ENCODE data around the gene C17orf78.

Gene C17orf78

DNA sequence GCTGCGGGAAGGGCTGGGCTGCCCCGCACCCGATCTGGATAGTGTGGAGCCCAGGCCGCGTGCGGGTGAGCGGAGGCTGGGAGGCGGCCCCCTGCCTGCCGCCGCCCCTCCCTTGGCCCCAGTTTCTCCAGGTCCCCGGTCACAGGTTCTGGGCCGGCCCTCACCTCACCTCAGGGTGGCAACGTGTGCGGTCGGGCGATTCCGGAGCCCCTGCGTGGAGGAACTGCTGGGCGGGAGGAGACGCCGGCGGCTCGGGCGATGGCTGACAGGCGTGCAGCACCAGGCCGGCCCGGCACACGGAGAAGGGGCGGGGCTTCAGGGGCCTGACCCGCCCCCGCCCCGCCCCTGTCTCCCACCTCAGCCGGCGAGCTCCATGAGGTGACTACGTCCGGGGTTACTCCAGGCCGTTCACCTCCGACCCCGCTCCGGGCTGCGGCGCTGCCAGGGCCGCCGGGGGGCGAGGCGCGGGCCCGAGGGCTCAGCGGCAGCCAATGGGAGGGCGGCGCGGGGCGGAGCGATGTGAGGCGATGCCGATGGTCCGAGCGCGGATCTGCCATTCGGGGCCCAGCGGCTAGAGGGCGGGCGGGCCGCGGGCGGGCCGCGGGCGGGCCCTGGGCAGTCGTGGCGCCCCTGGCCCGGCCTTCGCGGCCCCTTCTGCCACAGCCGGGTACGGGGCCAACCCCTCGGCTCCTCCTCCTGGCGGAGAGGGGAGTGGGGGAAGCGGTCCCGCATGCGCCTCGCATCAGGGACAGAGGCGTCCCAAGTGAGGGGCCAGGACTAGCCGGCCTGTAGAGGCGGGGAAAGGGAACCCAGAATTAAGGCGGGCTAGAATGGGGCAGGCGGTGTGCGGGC, 16.7 kb upstream of the C17orf78 start (continued):
- TF ChIP-seq ZNF23 (tag by site-specific recombination; IDR thresholded peaks at IDR 0.05; ENCODE audit: borderline replicate concordance) (no peak), ZNF629 (tag by site-specific recombination; IDR thresholded peaks at IDR 0.05) (peak; percentile 24; the same call in 1 of the 2 replicates), ZNF473 (tag by site-specific recombination; IDR thresholded peaks at IDR 0.05) (no peak), ZNF221 (tag by site-specific recombination; IDR thresholded peaks at IDR 0.05; ENCODE audit: borderline replicate concordance) (no peak), ZNF792 (tag by site-specific recombination; IDR thresholded peaks at IDR 0.05) (no peak), ZNF843 (tag by site-specific recombination; IDR thresholded peaks at IDR 0.05) (no peak), ZNF610 (tag by site-specific recombination; IDR thresholded peaks at IDR 0.05; ENCODE audit: borderline replicate concordance) (0 out of 2 replicates have a peak, but pooled peaks have one; percentile 24), ZNF521 (tag by site-specific recombination; IDR thresholded peaks at IDR 0.05) (no peak), OVOL3 (tag by site-specific recombination; IDR thresholded peaks at IDR 0.05) (no peak), ZNF311 (tag by site-specific recombination; IDR thresholded peaks at IDR 0.05; ENCODE audit: borderline replicate concordance) (no peak), ZNF146 (tag by site-specific recombination; IDR thresholded peaks at IDR 0.05) (no peak), YY1 (tag by site-specific recombination; IDR thresholded peaks at IDR 0.05) (peak; percentile 45; the same call in 1 of the 2 replicates), ZNF398 (tag by site-specific recombination; IDR thresholded peaks at IDR 0.05) (no peak), ZNF324 (tag by site-specific recombination; IDR thresholded peaks at IDR 0.05) (peak; percentile 13; the same call in 1 of the 2 replicates), GLIS1 (tag by site-specific recombination; IDR thresholded peaks at IDR 0.05) (peak; percentile 97), ZNF560 (tag by site-specific recombination; IDR thresholded peaks at IDR 0.05; ENCODE audit: borderline replicate concordance) (no peak), ZNF837 (tag by site-specific recombination; IDR thresholded peaks at IDR 0.05) (0 out of 2 replicates have a peak, but pooled peaks have one; percentile 73), ZIC2 (tag by site-specific recombination; IDR thresholded peaks at IDR 0.05) (peak; percentile 82), CTCF (tag by site-specific recombination; IDR thresholded peaks at IDR 0.05) (no peak), ZNF785 (tag by site-specific recombination; IDR thresholded peaks at IDR 0.05) (no peak; the same call in 1 of the 2 replicates), ZNF335 (tag by site-specific recombination; conservative IDR thresholded peaks at IDR 0.05) (peak; percentile 56), ZSCAN4 (tag by site-specific recombination; IDR thresholded peaks at IDR 0.05) (no peak), GFI1B (tag by site-specific recombination; IDR thresholded peaks at IDR 0.05) (no peak), GLI4 (tag by site-specific recombination; IDR thresholded peaks at IDR 0.05) (no peak), ZNF404 (tag by site-specific recombination; IDR thresholded peaks at IDR 0.05) (no peak), ZNF350 (tag by site-specific recombination; IDR thresholded peaks at IDR 0.05) (no peak)
- TF ChIP-seq, protein P1, sequence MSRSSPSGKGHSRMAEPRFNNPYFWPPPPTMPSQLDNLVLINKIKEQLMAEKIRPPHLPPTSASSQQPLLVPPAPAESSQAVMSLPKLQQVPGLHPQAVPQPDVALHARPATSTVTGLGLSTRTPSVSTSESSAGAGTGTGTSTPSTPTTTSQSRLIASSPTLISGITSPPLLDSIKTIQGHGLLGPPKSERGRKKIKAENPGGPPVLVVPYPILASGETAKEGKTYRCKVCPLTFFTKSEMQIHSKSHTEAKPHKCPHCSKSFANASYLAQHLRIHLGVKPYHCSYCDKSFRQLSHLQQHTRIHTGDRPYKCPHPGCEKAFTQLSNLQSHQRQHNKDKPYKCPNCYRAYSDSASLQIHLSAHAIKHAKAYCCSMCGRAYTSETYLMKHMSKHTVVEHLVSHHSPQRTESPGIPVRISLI (tag by site-specific recombination; IDR thresholded peaks at IDR 0.05), result no peak
- TF ChIP-seq, protein P2, sequence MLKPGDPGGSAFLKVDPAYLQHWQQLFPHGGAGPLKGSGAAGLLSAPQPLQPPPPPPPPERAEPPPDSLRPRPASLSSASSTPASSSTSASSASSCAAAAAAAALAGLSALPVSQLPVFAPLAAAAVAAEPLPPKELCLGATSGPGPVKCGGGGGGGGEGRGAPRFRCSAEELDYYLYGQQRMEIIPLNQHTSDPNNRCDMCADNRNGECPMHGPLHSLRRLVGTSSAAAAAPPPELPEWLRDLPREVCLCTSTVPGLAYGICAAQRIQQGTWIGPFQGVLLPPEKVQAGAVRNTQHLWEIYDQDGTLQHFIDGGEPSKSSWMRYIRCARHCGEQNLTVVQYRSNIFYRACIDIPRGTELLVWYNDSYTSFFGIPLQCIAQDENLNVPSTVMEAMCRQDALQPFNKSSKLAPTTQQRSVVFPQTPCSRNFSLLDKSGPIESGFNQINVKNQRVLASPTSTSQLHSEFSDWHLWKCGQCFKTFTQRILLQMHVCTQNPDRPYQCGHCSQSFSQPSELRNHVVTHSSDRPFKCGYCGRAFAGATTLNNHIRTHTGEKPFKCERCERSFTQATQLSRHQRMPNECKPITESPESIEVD (tag by site-specific recombination; IDR thresholded peaks at IDR 0.05), result no peak
